ENCODE data around the gene IFRD2.

Gene IFRD2

GRCh38 chr3:50292159-50293078, at the start of gene IFRD2:
TSS of gene IFRD2 (minus strand) at chr3:50292429. CDS start at chr3:50292274, 155 bp downstream.
- peak; percentile 75 to 99 (median 97) for DNase-seq

- no peak for DNase-seq
Observed at GRCh38 chr3:50341537-50341936, 49.3 kb upstream of the IFRD2 start.

GRCh38 chr3:50340448-50341329, 48.5 kb upstream of the IFRD2 start, which contains the start of gene RASSF1:
TSS of gene RASSF1 (minus strand) at chr3:50340836. CDS start at chr3:50340805, 31 bp downstream.
- peak in 3 of 58 donors; percentile 20 to 40 (median 35) for DNase-seq

- no peak for DNase-seq
Observed at GRCh38 chr3:50340147-50340447, 47.9 kb upstream of the IFRD2 start.

- DNase-seq: no peak
Observed at GRCh38 chr3:50339485-50340146, 47.4 kb upstream of the IFRD2 start.

- DNase-seq: no peak
Observed at GRCh38 chr3:50338965-50339364, 46.7 kb upstream of the IFRD2 start.

GRCh38 chr3:50337175-50337861, 45.1 kb upstream of the IFRD2 start:
- peak; percentile 85 to 99 (median 97) for DNase-seq

GRCh38 chr3:50336452-50337174, 44.4 kb upstream of the IFRD2 start:
- peak in 3 of 58 donors; percentile 27 to 59 (median 52) for DNase-seq

GRCh38 chr3:50334339-50335075, 42.3 kb upstream of the IFRD2 start:
- no peak for DNase-seq

GRCh38 chr3:50333744-50334328, 41.6 kb upstream of the IFRD2 start:
- DNase-seq: no peak

GRCh38 chr3:50331364-50331907, 39.2 kb upstream of the IFRD2 start:
- DNase-seq: no peak

- DNase-seq: no peak
Observed at GRCh38 chr3:50330330-50330729, 38.1 kb upstream of the IFRD2 start.

GRCh38 chr3:50327943-50328691, 35.9 kb upstream of the IFRD2 start, which contains the start of gene TUSC2:
TSS of gene TUSC2 (minus strand) at chr3:50328223. CDS start at chr3:50328099, 124 bp downstream.
- DNase-seq: peak; percentile 50 to 99 (median 93)

GRCh38 chr3:50327129-50327528, 34.9 kb upstream of the IFRD2 start:
- no peak for DNase-seq

- DNase-seq: no peak
Observed at GRCh38 chr3:50326182-50326541, 33.9 kb upstream of the IFRD2 start.

GRCh38 chr3:50325497-50326181, 33.4 kb upstream of the IFRD2 start:
- DNase-seq: no peak

GRCh38 chr3:50325113-50325480, 32.9 kb upstream of the IFRD2 start:
- DNase-seq: no peak

Measured in anterior cingulate cortex (tissue), 58 donors.